ENCODE data around the gene EFHD2.
A peak's percentile ranks its signal among the peaks of the same experiment; 100 is the strongest.
"Not testable (repeated sequence)": the region's sequence is repeated elsewhere in the genome, so short reads cannot be mapped to it uniquely, and the experiment has no call there.

EFHD2 gene

DNA sequence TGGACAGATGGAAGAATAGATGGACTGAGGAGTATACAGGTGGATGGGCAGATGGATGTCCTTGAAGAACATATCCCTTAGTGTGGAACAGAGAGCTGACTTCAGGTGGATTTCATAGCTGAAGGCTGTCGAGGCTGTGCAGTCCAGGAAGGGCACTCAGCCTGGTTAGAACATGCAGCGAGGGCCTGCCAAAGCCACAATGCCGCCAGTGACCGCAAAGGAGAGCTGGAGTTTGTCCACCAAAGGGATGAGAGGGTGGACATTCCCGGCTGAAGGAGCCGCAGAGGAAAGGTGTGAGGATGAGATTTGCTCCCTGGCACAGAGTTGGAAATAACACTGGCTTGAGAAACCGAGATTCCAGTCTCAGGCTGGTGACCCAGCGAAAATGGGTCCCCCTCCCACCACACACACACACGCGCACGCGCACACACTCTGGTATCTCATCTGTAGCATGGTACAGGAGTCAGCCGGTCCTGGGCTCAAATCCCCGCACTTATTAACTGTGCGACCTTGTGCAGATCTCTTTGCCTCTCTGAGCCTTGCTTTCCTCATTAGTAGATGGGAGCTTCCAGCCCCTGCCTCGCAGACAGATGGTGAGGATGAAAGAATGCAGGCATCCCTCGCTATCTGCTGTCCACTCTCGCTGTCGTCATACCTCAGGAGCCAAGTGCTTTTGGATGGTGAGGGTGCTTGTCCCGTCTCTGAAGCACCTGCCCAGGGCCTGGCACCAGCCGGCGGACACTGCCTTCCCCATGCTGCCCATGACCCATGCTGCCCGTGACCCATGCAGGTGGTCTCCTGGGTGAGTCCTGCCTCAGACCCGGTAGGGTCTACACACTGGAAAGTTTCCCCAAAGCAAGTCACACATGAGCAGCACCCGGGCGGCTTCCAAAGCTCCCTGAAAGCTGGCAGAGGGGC lies 26.8 kb upstream of the EFHD2 start:
- H3K4me3 ChIP-seq (ENCODE audit: low read length) = no peak overlapping the region
- no peak for DNase-seq (ENCODE audit: low read depth)
- TF ChIP-seq CTCF (conservative IDR thresholded peaks at IDR 0.05; ENCODE audit: low read length) = no peak

DNA sequence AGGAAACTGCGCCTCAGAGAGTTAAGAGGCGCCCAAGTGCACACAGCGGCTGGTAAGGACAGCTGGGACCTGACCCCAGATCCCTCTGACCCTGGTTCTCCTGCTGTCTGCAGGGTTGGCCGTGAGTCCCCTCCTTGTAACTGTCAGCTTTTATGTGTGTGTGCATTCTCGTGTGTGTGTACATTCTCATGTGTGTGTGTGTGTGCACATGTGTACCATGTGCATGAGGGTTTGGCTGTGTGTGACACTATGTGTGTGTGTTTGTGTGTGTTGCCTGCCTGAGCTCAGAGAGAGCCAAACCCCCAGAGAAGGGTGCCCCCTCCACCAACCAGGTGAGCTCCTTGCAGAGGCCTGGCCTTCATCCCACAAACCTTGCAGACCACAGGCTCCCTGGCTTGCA lies 25.9 kb upstream of the EFHD2 start:
- no peak for TF ChIP-seq CTCF (conservative IDR thresholded peaks at IDR 0.05; ENCODE audit: low read length)
- H3K4me3 ChIP-seq (ENCODE audit: low read length) = no peak overlapping the region

DNA sequence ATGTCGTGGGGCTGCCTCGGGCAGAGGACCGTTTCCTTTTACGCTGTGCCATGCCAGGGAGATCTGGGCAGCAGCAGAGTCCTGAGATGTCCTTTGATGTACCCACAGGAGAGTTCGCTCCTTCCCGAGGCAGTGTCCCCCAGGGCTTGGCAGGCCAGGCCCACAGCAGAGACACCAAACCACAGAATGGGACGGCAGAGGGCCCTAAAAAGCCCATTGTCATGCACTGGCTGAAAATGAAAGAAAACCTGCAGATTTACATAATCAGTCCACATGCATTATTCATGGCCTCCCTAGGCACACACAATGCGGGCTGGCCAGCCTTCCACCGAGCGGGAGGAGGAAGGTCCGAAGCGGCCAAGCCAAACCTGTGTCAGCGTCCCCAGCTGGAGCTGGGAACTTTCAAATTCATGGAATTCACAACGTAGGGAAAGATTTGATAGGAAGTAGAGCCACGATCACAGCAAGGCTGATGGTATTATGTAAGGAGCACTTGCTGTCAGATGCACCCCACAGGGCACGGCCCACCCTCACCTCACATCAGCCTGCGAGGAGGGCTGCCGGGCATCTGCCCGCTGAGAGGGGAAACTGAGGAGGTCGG lies 25.3 kb upstream of the EFHD2 start:
- DNase-seq (ENCODE audit: low read depth) = peak; percentile 11
- H3K4me3 ChIP-seq (ENCODE audit: low read length) = no peak overlapping the region; the same call in 1 of the 2 replicates
- no peak for TF ChIP-seq CTCF (conservative IDR thresholded peaks at IDR 0.05; ENCODE audit: low read length)

More for the DNA sequence above, 25.9 kb upstream of the EFHD2 start:
- DNase-seq (ENCODE audit: low read depth) = no peak

DNA sequence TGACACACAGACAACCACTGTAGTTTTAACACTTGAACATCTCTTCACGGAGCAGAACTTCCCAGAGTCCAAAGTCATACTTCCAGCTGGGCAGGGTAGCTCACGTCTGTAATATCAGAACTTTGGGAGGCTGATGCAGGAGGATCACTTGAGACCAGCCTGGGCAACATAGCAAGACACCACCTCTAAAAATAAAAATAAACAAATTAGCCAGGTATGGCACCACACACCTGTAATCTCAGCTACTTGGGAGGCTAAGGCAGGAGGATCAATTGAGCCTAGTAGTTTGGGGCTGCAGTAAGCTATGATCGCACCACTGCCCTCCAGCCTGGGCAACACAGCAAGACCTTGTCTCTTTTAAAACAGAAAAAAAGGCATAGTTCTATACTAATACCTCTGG lies 24.3 kb upstream of the EFHD2 start:
- H3K4me3 ChIP-seq (ENCODE audit: low read length) = no peak overlapping the region
- no peak for TF ChIP-seq CTCF (conservative IDR thresholded peaks at IDR 0.05; ENCODE audit: low read length)

GRCh38 chr1:15386164-15386749 lies 23.4 kb upstream of the EFHD2 start:
- peak; percentile 21 for DNase-seq (ENCODE audit: low read depth)
- no peak overlapping the region for H3K4me3 ChIP-seq (ENCODE audit: low read length)
- TF ChIP-seq CTCF (conservative IDR thresholded peaks at IDR 0.05; ENCODE audit: low read length) = no peak

More for the DNA sequence above, 24.3 kb upstream of the EFHD2 start:
- DNase-seq (ENCODE audit: low read depth) = no peak

GRCh38 chr1:15388201-15388880 lies 21.3 kb upstream of the EFHD2 start:
- TF ChIP-seq CTCF (conservative IDR thresholded peaks at IDR 0.05; ENCODE audit: low read length) = no peak
- no peak overlapping the region for H3K4me3 ChIP-seq (ENCODE audit: low read length)
- DNase-seq (ENCODE audit: low read depth) = no peak

GRCh38 chr1:15389828-15390227 lies 19.9 kb upstream of the EFHD2 start:
- not testable (repeated sequence) for DNase-seq (ENCODE audit: low read depth); H3K4me3 ChIP-seq (ENCODE audit: low read length)

Data from AG10803 (cell line).